ENCODE measurements around the gene PLXDC1.

GRCh38 chr17:39169101-39169500 lies 17.7 kb upstream of the PLXDC1 start:
- no peak for TF ChIP-seq CTCF (conservative IDR thresholded peaks at IDR 0.05; ENCODE audit: low read depth, low read length)
- TF ChIP-seq EZH2 (IDR thresholded peaks at IDR 0.05; ENCODE audit: borderline replicate concordance, low read depth, low read length, poor library complexity, severe bottlenecking): no peak

Measured in A673 (cell line).